HG02642 (cell line): ENCODE data around the gene LRP4.
"Not testable (repeated sequence)": the region's sequence is repeated elsewhere in the genome, so short reads cannot be mapped to it uniquely, and the experiment has no call there.

Source experiments
- ATAC-seq: cut with Tn5 transposase; IDR thresholded peaks from one replicate; pipeline ENCODE4 v1.9.1; 2021; ENCODE audit warnings: mild to moderate bottlenecking; ENCODE audit not compliant: unreplicated experiment, poor library complexity

Gene LRP4, protein sequence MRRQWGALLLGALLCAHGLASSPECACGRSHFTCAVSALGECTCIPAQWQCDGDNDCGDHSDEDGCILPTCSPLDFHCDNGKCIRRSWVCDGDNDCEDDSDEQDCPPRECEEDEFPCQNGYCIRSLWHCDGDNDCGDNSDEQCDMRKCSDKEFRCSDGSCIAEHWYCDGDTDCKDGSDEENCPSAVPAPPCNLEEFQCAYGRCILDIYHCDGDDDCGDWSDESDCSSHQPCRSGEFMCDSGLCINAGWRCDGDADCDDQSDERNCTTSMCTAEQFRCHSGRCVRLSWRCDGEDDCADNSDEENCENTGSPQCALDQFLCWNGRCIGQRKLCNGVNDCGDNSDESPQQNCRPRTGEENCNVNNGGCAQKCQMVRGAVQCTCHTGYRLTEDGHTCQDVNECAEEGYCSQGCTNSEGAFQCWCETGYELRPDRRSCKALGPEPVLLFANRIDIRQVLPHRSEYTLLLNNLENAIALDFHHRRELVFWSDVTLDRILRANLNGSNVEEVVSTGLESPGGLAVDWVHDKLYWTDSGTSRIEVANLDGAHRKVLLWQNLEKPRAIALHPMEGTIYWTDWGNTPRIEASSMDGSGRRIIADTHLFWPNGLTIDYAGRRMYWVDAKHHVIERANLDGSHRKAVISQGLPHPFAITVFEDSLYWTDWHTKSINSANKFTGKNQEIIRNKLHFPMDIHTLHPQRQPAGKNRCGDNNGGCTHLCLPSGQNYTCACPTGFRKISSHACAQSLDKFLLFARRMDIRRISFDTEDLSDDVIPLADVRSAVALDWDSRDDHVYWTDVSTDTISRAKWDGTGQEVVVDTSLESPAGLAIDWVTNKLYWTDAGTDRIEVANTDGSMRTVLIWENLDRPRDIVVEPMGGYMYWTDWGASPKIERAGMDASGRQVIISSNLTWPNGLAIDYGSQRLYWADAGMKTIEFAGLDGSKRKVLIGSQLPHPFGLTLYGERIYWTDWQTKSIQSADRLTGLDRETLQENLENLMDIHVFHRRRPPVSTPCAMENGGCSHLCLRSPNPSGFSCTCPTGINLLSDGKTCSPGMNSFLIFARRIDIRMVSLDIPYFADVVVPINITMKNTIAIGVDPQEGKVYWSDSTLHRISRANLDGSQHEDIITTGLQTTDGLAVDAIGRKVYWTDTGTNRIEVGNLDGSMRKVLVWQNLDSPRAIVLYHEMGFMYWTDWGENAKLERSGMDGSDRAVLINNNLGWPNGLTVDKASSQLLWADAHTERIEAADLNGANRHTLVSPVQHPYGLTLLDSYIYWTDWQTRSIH (N-terminal part only)

GRCh38 chr11:46918083-46918787 is at the start of gene LRP4:
Gene LRP4 (minus strand): TSS chr11:46918550. CDS start chr11:46918379, 171 bp downstream.
- ATAC-seq = peak; percentile 64

DNA sequence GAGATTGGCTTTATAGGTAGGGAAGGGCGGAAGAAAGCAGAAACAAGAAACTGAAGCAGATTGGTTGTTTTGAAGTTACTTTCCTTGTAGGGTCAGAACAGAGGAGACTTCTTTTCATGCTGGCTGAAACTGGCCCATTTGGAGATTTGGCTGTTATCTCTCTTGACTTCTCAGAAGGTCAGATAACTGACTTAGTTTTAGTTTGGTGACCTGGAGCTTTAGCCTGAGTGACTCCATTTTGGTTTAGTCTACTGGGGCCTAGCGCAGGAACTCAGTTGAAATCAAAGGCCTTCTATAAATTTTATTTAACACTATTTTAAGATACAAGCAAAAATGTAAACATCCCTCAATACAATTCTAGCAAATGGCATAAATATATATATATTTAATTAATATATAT is 49.6 kb upstream of the LRP4 start:
- ATAC-seq = no peak

GRCh38 chr11:46966773-46967172 is 48.4 kb upstream of the LRP4 start:
- no peak for ATAC-seq

- ATAC-seq = no peak
Measured at GRCh38 chr11:46963844-46964243, 45.5 kb upstream of the LRP4 start.

- not testable (repeated sequence) for ATAC-seq
Measured at GRCh38 chr11:46961886-46962285, 43.5 kb upstream of the LRP4 start.

- no peak for ATAC-seq
Measured at GRCh38 chr11:46961041-46961440, 42.7 kb upstream of the LRP4 start.

DNA sequence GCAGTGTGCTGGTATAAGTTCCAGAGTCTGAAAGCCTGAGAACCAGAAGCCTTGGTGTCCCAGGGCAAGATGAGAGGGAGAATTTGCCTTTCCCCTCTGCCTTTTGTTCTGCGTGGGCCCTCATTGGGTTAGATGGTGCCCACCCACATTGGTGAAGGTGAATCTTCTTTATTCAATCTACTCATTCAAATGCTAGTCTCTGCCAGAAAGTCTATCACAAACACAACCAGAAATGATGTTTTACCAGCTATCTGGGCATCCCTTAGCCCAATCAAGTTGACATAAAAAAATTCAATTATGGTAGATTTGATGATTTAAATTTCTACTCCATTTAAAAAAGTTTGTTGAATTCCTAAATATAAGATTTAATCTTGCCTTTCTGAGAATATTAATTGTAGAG is 40.4 kb upstream of the LRP4 start:
- ATAC-seq = no peak

GRCh38 chr11:46953093-46953492 is 34.7 kb upstream of the LRP4 start:
- ATAC-seq = no peak

DNA sequence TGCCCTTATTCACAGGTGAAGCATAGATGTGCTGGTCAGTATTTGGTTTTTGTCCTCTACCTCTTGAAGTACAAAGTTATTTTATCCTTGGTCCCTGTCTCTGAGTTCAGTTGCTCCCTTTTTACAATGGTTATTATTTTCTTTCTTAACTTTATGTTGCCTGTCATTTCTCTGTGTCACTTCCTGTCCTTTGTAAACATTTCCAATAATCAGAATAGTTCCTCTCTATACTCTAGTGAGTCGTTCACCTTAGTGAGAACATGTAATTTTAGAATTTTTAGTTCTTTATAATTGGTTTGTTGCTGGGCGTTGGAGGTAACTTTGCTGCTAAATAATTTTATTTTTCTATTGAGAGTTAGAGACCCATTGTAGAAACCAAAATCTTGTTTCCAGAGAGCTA is 34.2 kb upstream of the LRP4 start:
- no peak for ATAC-seq

GRCh38 chr11:46951864-46952263 is 33.5 kb upstream of the LRP4 start:
- no peak for ATAC-seq

- no peak for ATAC-seq
Measured at GRCh38 chr11:46949297-46949696, 30.9 kb upstream of the LRP4 start.

GRCh38 chr11:46948378-46949131 is 30.2 kb upstream of the LRP4 start:
- ATAC-seq = no peak

DNA sequence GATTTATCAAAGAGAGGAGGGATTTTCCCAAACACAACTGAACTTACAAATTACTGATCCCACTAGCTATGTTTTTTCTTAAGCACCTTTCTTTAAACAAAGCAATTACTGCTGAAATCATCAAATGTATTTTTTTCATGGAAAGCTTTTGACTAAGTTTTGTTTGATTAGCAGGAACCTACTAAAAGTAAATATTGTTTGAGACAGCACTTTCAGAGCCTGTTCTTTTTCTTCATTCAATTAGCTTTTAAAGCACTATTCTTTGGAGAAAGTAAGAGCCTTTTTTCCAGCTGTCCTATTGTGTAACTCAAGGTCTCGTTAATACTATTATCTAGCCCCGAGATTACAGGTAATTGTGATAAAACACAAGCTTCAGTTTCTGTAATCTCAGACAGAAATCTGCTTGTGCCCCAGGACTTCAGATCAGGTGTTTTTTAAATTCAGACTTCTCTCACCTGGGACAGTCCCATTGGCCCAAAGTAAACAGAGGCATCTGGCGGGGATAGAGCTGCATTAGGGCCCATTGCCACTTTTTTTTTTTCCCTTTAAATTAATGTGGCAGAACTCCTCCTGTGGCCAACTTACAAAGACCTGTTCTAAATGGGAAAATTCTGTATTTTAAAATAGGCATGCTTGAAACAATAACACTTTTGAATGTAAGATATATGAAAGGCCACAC is 29.2 kb upstream of the LRP4 start:
- ATAC-seq = no peak

DNA sequence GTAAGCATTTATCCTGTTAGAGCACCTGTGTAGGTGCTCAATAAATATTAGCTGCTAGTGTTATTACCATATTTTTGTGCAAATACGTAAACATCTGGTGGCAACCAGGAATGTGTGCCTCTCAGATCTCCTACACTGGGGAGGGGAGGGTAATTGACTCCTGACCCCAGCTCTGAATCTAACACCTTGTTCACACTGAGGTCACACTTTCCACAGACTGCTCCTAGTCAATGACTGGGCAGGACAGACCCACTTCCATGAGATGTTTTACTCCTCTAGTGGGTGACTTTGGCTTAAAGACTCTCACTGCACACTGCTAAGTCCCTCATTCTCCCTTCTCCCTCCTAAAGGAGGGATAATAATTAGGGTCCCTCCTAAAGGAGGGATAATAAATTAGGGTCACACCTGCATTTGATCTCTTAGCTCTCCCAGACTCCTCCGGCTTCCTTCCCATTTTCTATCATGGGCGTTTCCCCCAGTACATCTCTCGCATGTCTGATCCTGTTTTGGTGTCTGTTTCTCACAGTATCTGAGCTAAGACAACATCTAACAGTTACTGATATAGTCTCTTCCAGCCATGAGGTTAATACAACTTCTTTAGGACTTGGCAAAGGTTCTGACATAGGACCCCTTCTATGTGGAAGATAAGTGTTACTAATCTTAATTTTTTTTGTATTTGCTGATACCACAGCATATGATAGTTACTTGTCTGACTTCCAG is 26.2 kb upstream of the LRP4 start:
- no peak for ATAC-seq

- no peak for ATAC-seq
Measured at GRCh38 chr11:46942172-46942571, 23.8 kb upstream of the LRP4 start.

- ATAC-seq = peak; percentile 91
Measured at GRCh38 chr11:46936138-46937110, 18.1 kb upstream of the LRP4 start, which contains the start of gene CSTPP1. Gene CSTPP1 (plus strand): TSS chr11:46936761. CDS start chr11:46936806, 45 bp downstream.

GRCh38 chr11:46930089-46930488 is 11.7 kb upstream of the LRP4 start:
- no peak for ATAC-seq
